Esophagus squamous epithelium (tissue), 4 donors: ENCODE data around the gene UBXN7.

ENCODE experiments used
- POLR2A ChIP-seq, 4 donors: fragments of 450-650 bp; IDR thresholded peaks; one replicate each; pipeline ENCODE4 v1.6.1; 2017; ENCODE audit warnings: antibody characterized with exemption in 4 of 4, mild to moderate bottlenecking in 4 of 4, moderate library complexity in 3 of 4
- TF ChIP-seq, protein P1 (sequence below), 6 experiments: fragments of 450-650 bp in 4 of 6; fragments of 200-600 bp in 2 of 6; sonication (generic) in 2 of 6; IDR thresholded peaks; one replicate each; pipeline ENCODE4 v1.5.1; 2016 to 2019; ENCODE audit warnings: antibody characterized with exemption in 6 of 6, mild to moderate bottlenecking in 4 of 6, moderate library complexity in 4 of 6

DNA sequence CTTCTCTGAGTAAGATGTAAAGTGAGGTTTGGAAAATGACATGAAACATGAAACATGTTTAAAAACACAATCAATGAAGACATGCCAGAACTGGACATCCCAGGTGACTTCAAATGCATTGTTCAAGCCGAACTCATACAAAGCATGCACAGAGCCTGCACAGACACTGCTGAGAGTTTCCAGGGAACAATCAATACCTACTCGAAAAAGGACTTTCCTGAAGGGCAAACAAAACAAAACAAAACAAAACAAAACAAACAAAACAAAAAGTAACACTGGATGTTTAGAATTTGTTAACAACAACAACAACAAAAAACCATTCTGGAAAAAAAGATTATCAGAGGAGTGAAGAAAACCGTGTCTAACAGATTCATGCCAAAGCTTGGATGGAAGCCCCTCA lies 83.5 kb downstream of the UBXN7 start:
- TF ChIP-seq, protein P1, sequence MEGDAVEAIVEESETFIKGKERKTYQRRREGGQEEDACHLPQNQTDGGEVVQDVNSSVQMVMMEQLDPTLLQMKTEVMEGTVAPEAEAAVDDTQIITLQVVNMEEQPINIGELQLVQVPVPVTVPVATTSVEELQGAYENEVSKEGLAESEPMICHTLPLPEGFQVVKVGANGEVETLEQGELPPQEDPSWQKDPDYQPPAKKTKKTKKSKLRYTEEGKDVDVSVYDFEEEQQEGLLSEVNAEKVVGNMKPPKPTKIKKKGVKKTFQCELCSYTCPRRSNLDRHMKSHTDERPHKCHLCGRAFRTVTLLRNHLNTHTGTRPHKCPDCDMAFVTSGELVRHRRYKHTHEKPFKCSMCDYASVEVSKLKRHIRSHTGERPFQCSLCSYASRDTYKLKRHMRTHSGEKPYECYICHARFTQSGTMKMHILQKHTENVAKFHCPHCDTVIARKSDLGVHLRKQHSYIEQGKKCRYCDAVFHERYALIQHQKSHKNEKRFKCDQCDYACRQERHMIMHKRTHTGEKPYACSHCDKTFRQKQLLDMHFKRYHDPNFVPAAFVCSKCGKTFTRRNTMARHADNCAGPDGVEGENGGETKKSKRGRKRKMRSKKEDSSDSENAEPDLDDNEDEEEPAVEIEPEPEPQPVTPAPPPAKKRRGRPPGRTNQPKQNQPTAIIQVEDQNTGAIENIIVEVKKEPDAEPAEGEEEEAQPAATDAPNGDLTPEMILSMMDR (IDR thresholded peaks at IDR 0.05) = no peak
- TF ChIP-seq POLR2A (IDR thresholded peaks at IDR 0.05) = no peak
